GM21367 (cell line): Measurements from ENCODE around the gene VCAM1.
"Not testable (repeated sequence)": the region's sequence is repeated elsewhere in the genome, so short reads cannot be mapped to it uniquely, and the experiment has no call there.

Experiments
- ATAC-seq: cut with Tn5 transposase; IDR thresholded peaks from one replicate; pipeline ENCODE4 v1.9.1; 2021; ENCODE audit not compliant: unreplicated experiment

VCAM1 gene

DNA sequence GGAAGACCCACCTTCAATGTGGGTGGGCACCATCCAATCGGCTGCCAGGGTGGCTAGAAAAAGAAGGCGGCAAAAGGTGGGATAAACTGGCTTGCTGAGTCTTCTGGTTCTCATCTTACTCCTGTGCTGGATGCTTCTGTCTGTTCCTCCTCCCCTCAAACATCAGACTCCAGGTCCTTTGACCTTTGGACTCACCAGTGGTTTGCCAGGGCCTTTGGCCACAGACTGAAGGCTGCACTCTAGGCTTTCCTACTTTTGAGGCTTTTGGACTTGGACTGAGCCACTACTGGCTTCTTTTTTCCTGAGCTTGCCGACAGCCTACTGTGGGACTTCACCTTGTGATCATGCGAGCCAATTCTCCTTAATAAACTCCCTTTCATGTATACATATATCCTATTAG, 55.9 kb downstream of the VCAM1 start:
- ATAC-seq: no peak

DNA sequence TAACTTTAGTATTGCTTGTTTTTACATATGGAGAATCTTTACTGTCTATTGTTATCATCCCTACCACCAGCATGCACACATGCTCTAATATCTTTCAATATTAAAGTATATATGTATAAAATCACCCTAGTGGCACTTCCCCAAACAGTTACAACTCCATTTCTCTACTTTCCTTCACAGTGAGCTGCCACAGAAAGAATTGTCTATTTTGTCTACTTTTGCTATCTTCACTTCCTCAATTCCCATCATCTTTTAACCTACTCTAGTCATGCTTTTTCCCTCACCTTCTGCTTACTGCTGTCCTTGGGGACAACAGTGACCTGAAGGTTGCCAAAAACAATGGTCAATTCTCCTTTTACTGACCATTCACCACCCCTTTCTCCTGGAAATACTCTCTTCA, 59.2 kb downstream of the VCAM1 start:
- no peak for ATAC-seq

DNA sequence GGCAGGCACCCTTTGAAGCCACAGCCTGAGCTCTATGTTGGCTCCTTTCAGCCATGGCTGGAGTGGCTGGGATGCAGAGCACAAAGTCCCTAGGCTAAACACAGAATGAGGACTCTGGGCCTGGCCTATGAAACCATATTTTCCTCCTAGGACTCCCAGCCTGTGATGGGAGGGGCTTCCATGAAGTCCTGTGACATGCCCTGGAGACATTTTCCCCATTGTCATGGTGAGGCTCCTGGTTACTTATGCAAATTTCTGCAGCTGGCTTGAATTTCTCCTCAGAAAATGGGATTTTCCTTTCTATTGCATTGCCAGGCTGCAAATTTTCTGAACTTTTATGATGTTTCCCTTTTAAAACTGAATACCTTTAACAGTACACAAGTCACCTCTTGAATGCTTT, 61.3 kb downstream of the VCAM1 start:
- ATAC-seq: no peak

DNA sequence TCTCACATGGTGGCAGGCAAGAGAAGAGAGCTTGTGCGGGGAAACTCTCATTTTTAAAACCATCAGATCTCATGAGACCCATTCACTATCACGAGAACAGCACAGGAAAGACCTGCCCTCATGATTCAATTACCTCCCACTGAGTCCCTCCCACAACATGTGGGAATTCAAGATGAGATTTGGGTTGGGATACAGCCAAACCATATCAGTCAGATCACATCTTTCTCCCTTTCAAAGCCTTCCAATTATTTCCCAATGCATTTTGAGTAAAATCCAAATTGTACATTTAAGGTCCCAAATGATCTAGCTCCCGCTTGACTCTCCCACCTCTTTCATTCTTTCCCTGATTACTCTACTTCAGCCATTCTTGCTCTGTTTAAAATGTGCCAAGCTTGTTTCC, 62.2 kb downstream of the VCAM1 start:
- not testable (repeated sequence) for ATAC-seq

DNA sequence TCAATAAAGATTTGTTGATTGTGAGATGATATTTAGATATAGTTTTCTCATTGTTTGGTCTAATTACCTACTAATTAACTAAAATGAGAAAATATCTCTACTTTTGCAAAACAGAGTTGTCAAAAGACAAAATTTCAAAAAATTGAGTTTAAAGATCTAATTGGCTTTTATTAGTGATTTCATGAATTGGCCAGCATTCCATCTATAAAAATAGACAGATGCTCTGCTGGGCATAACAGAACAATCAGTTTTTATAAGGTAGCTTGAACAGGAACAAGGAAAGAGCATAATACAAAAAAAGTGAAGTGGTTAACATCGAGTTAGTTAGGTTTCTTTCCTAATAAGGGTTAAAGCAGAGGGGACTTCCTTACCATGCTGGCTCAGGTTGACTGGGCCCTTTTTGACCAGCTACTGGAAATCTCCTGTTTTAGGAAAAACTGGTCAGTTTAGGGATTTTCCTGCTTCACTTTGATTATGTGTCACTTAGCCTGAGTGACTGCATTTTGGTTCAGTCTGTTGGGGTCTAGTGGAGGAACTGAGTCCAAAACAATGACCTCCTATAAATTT, 63.0 kb downstream of the VCAM1 start:
- no peak for ATAC-seq

DNA sequence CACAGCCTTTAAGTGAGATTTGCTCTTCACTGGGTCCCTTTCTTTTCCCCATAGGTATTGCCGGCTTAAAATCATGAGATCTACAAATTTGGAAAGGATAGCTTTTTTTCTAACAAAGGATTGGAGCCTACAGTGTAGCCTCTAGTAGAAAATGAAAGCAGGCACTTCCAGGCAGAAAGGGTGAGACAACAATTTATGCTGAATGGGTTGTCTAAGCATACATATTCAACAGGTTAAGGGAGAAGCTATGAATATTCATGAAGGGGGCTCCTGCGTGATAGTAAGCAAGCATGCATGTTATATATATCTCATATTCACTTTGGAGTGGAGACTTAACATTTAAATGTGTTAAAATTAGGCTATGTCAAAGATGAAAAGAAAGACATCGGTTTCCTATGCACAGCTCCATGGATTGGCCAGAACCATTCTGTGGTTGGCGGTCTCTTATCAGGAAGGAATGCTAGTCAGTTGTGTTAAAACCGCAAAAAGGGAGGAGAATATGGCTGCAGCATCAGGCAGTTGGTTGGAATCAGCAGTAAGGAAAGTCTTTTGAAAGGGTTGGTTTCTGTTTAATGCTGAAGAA, 66.0 kb downstream of the VCAM1 start:
- no peak for ATAC-seq

DNA sequence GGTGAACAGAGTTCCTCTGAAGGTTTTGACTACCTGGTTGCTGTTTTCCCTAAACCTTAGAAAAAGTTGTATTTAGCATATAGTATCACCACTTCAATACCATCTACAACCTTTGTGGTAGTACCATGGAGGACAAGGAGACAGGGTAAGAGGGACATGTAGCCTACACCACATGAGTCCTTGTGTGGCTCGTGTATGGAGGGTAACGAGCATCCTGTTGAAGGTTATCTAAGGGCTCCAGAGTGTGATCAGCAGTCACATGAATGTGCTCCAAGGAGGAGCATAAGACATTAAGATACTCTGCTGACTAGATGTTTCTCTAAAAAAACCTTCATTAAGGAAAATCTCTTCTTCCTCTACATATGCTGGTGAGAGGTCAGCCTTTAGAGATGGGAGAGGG, 67.3 kb downstream of the VCAM1 start:
- ATAC-seq: no peak
